Measurements from ENCODE around the gene AMER2.
"Not testable (repeated sequence)": the region's sequence is repeated elsewhere in the genome, so short reads cannot be mapped to it uniquely, and the experiment has no call there.

The AMER2 gene

DNA sequence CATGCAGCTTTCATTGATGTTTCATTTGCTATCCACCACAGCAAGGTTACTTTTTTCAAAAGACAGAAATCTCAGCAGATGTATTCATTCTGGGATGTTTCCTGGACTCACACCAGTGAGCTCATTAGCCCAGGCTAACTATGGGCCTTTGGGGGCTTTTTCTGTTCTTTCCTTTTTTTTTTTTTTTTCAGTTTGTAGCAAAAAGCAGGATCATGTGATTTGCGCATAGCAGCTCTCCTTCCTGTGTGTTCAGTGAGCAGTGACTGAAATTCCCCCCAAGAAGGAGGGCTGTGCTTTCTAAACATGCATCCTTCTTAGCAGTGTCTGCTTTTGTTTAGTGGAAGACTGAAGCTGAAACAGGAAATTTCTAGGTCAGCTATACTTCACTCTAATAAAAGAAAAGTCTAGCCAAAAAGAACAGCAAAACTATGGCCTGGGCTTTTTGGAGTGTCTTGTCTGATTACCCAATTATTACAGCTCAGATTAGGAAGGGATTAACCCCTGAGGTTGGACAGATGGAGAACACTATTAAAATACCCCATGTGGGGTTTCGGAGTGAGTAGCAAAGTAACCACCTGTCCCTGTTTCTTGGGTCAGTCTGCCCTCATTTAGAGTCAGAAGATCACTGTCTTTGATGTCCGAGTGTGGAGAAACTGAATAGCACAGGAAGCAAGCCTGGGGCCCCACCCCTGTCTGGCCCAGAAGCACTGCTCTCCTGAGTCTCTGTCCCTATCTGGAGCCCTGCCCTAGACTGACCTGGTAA lies 8.9 kb upstream of the AMER2 start:
- no peak for DNase-seq

DNA sequence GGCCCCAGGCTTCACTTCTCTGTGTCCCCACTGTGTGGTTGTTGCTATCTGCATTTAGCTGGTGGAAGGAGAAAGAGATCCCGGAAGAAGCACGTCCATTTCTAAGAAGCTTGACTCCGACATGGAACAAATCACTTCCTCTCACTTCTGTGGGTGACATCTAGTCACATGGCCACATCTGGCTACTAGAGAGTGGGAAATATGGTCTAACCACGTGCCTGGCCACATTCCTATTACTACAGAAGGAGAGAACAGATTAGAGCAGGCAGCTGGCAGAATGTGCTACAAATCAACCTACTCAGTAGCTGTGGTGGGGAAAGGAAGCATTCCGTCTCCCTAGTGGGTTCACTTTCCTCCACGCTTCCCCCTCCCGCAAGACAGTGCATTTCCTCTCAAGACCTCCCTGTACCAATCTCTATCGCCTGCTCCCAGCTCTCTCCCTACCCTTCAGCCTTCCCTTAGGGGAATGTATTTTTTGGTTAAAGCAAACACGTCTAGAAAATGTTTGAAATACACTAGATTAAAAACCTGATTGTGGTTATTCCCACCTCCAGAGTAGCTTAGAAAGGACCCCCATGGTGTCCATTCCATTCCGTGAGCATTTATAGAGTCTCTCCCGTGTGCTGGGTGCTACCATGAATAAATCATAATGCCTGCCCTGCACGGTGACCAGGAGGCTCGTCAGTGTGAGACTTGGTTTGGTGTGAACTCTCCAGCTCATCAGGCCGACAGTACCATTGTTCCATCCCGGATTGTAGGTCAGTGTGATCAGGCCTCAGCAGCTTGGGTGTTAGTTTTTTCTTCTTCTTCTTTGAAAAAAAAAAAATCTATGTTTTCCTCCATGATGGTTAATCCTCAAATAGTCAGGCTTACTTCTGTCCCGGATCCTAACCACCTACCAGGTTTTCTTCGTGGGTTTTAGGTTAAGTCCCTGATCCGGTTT lies 8.0 kb upstream of the AMER2 start:
- no peak for DNase-seq

DNA sequence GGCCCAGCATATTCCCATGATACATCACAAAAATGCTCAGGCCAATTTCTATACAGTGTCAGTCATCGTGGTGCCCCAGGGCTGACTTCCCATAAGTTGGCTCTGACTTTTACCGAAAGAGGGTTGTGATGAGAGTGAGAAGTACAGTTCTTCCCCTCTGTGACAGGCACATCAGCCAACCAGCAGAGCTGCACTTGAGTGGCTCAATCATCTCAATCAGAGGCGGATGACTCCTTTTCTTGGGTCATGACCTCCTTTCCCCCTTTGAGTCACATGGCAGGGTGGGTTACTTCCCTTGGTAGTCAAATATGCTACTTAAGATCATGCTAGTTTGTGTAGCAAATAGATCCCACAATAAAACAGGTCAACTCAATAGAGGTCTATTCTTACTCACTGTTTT lies 6.9 kb upstream of the AMER2 start:
- no peak for DNase-seq

DNA sequence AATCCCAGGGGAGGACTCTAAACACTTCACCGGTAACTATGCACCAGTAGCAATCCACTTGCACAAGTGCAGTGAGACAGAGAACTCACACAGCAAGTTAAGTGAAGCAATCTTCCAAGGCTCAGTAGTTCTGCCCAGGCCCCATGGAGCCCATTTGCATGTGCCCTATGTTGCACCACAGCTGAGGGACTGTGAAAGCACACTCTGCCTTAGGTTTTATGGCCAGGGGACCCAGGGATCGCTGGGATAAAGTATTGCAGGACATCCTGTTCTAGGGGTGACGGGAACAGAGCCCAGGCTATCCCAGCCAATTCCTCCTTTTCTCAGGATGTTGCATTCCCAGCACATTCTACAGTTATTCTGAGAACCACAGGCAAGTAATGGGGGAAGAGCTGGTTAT lies 6.0 kb upstream of the AMER2 start:
- DNase-seq = no peak

GRCh38 chr13:25177636-25178035 lies 5.5 kb upstream of the AMER2 start:
- no peak for DNase-seq

- no peak for DNase-seq
Measured at GRCh38 chr13:25177012-25177411, 4.9 kb upstream of the AMER2 start.

- no peak for DNase-seq
Measured at GRCh38 chr13:25175431-25175830, 3.3 kb upstream of the AMER2 start.

GRCh38 chr13:25175026-25175425 lies 2.9 kb upstream of the AMER2 start:
- no peak for DNase-seq

GRCh38 chr13:25174304-25174703 lies 2.2 kb upstream of the AMER2 start:
- no peak for DNase-seq

DNA sequence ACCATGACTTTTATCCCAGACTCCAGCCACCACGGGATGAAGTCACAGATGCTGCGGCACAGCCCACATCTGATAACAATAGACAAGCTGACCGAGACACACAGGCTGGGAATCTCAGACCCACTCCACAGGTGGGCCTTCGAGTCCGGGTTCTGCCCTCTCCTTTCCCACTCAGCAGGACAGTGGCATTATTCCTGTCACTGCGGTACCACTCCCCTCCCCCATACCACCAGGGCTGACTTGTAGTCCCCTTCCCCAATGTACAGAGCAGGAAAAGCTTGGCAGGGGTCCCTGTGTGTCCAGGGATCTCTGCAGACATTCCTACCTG lies 179 bp upstream of the AMER2 start:
- no peak for DNase-seq

DNA sequence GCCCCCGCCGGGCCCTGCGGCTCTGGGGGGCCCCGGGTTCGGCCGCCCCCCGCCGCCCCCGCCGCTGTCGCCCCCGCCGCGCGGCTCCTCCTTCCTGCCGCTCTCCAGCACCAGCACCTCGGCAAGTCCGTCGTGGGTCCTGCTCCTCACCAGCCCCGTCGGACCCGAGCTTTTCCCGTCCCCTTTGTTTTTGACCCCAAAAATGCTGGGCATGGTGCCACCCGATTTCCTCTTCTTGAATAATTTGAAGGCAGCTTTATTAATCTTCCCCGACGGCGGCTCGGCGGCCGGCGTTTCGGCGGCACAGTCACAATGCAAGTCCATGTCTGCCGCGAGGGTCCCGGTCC lies 945 bp downstream of the AMER2 start:
- peak in 1 of 2 experiments; percentile 71 for DNase-seq

DNA sequence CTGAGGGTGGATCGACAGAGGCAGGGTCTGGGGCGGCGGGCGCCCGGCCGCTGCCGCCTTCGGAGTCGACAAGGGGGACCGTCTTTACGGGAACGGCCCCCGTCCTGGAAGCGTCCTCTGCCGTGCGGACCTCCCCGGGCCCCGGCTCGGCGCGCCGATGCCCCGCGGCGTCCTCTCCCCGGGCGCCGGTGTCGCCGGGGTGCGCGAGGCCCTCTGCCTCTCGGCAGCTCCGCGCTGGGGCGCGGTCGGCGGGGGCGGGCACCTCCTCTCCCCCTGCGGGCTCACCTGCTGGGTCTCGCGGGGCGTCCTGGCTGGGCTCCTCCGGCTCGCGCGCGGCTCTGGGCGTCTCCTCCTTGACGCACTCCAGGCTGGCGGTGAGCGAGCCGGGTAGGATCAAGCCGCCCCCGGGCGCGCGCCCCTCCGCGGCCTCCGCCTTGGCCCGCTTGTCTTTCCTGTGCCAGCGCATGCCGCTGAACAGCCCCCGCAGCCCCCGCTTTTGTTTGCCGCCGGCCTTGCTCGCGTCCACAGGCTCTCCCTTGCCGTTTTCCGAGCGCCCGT lies 1.5 kb downstream of the AMER2 start:
- peak in 1 of 2 experiments; percentile 84 for DNase-seq

- DNase-seq = peak; percentile 47 to 82
Measured at GRCh38 chr13:25169951-25170553, 2.0 kb downstream of the AMER2 start.

- peak; percentile 72 to 73 for DNase-seq
Measured at GRCh38 chr13:25169356-25169755, 2.7 kb downstream of the AMER2 start.

- DNase-seq = peak; percentile 90 to 94
Measured at GRCh38 chr13:25168790-25169189, 3.3 kb downstream of the AMER2 start.

DNA sequence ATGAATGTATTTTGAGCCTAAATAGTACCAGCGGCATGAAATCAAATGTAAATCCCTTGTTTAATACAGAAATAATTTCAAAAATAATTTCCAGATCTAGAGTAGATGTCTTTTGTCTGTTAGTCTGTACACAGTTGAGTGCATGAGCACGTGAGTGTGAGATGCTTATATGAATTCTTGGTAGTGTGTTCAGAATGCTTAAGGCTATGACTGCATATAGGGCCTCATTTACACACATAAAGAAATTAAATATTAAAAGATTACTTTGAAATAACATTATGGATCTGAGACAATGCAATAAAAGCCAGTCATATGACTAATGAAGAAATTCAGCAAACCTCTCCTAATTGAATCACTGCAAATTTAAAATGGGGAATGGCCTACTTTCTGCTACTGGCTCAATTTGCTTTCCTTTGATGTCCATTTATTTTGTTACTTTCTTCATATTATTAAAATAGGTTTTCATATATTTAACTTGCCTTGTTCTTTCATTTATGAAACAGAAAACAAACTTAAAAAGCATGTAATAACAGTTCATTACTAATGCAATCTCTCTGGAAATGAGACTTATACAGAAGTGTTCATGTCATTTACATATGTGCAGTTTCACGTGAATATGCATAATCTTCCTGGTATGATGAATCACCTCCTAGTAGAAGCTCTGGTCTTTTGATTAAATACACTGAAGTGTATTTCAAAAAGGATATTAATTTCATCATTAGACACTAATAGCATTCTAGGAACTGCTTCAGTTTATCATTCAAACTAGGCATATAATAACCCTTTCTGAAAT lies 4.5 kb downstream of the AMER2 start:
- peak; percentile 26 to 41 for DNase-seq

DNA sequence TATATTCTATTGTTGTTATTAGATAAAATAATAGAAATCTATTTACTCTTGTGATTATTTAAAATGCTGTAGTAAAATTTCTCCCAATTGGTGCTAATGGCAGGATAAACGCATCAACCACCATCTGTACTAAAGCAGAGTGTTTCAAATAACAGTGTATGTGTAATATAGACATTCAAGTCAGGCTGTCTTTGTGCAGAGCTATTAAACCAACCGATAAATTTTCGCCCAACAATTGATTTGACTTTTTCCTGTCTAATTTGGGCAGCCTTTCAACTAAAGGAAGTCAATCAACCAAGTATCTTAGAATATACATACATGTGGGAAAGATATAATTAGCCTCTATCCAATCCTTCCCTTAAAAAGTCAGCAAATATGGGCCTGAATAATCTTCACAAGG lies 5.8 kb downstream of the AMER2 start:
- DNase-seq = no peak

DNA sequence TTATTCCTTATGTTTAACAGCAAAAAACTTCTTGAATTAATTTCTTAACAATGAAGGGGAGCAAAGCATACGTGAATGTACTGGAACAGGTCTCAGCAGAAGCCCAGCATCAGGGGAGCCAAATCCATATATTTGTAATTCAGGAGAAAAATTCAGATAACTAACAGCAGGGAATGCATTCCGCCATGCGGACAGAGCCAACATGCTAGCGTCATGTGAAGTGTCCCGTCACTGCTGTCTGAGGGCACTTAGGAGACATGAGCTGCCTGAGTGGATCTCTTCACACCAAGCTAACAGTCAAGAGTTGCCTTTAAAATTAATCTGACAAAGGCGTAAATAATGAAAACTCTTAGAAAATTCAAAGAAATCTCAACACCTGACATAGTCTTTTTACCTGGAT lies 6.4 kb downstream of the AMER2 start:
- DNase-seq = peak in 1 of 2 experiments; percentile 37

DNA sequence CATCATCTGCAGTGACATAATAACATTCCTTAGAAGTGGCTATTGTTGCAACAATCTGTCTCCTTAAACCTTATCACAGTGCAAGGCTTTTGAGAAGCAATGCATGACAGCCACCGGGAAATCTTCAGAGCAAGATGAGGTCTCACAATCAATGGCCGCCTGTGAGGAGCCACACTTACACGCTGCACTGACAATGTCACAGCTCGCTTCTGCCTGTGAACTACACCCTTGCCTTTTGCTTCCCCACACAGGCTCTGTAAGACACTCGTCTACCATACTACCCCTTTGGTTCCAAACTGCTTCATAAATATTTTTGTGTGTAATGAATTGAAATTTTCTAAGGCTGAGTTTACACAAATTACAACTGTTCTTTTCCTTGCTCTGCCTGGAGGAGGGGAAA lies 6.9 kb downstream of the AMER2 start:
- not testable (repeated sequence) for DNase-seq

- DNase-seq = no peak
Measured at GRCh38 chr13:25157681-25158080, 14.4 kb downstream of the AMER2 start.

- peak; percentile 65 to 86 for DNase-seq
Measured at GRCh38 chr13:25153736-25154135, 18.4 kb downstream of the AMER2 start.

DNA sequence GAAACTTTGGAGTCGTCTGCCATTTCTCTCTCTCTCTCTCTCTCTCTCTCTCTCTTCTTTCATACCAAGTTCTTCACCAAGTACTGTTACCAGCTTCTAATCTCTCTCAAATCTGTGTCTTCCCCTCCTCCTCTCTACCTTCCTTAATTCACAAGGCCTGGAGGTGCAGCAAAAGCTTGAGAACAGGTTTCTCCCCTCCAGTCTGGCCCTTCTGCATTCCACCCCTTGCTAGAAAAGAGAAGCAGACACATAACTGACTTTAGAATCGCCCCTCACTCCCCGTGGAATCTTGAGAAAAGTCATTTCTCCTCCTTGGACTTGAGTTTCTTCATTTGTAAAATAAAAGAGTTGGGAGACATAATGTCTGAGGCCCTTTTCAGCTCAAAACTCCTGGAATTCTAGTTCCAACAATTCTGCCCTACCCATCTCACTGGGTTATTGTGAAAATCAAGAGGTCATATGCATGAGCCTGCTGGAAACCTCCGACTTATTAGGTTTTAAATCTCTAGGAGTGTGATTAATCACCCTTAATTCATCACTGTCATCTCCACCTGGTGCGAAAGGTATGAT lies 20.4 kb downstream of the AMER2 start:
- DNase-seq = no peak

All from NCI-H526 (cell line).